Immature natural killer cell (primary cell): ENCODE measurements around the gene TRDN. TPM values are rescaled to one million over a fixed set of nuclear protein-coding genes. Genes with fewer than 3 reads are reported as not detected.

Source experiments
- DNase-seq, 3 donors: peaks; one replicate each; pipeline ENCODE4 v3.0.0; 2022; ENCODE audit warnings: mixed read lengths in 1 of 3
- H3K27ac Mint-ChIP-seq, 6 donors: one replicate each; pipeline ENCODE4 v1.8.0; 2020; ENCODE audit warnings: mixed read lengths in 6 of 6, mild to moderate bottlenecking in 5 of 6, inconsistent platforms in 4 of 6, moderate library complexity in 3 of 6
- H3K27me3 Mint-ChIP-seq, 3 donors: one replicate each; pipeline ENCODE4 v1.8.0; 2020 to 2021; ENCODE audit warnings: low read depth in 3 of 3, mild to moderate bottlenecking in 3 of 3, mixed read lengths in 3 of 3, moderate library complexity in 3 of 3, inconsistent platforms in 1 of 3
- H3K36me3 Mint-ChIP-seq, 3 donors: one replicate each; pipeline ENCODE4 v1.8.0; 2020; ENCODE audit warnings: mixed read lengths in 3 of 3, inconsistent platforms in 2 of 3, mild to moderate bottlenecking in 2 of 3
- H3K4me1 Mint-ChIP-seq, 2 donors: one replicate each; pipeline ENCODE4 v1.8.0; 2020; ENCODE audit warnings: inconsistent platforms in 2 of 2, mild to moderate bottlenecking in 2 of 2, mixed read lengths in 2 of 2, moderate library complexity in 1 of 2
- H3K4me3 Mint-ChIP-seq, 5 donors: one replicate each; pipeline ENCODE4 v1.8.0; 2020; ENCODE audit warnings: mild to moderate bottlenecking in 5 of 5, mixed read lengths in 5 of 5, inconsistent platforms in 3 of 5, moderate library complexity in 3 of 5
- H3K9me3 Mint-ChIP-seq, 6 donors: one replicate each; pipeline ENCODE4 v1.8.0; 2020; ENCODE audit warnings: mild to moderate bottlenecking in 6 of 6, mixed read lengths in 6 of 6, inconsistent platforms in 4 of 6, moderate library complexity in 3 of 6
- polyA plus RNA-seq, 3 donors: library from polyadenylated mRNA; unstranded; fragments of 300-500 nt; fragmentation: Illumina TruSeq; gene quantifications; one replicate each; pipeline ENCODE4 v1.2.3, GENCODE V29; 2021

The TRDN gene, protein sequence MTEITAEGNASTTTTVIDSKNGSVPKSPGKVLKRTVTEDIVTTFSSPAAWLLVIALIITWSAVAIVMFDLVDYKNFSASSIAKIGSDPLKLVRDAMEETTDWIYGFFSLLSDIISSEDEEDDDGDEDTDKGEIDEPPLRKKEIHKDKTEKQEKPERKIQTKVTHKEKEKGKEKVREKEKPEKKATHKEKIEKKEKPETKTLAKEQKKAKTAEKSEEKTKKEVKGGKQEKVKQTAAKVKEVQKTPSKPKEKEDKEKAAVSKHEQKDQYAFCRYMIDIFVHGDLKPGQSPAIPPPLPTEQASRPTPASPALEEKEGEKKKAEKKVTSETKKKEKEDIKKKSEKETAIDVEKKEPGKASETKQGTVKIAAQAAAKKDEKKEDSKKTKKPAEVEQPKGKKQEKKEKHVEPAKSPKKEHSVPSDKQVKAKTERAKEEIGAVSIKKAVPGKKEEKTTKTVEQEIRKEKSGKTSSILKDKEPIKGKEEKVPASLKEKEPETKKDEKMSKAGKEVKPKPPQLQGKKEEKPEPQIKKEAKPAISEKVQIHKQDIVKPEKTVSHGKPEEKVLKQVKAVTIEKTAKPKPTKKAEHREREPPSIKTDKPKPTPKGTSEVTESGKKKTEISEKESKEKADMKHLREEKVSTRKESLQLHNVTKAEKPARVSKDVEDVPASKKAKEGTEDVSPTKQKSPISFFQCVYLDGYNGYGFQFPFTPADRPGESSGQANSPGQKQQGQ
- not detected for polyA plus RNA-seq

DNA sequence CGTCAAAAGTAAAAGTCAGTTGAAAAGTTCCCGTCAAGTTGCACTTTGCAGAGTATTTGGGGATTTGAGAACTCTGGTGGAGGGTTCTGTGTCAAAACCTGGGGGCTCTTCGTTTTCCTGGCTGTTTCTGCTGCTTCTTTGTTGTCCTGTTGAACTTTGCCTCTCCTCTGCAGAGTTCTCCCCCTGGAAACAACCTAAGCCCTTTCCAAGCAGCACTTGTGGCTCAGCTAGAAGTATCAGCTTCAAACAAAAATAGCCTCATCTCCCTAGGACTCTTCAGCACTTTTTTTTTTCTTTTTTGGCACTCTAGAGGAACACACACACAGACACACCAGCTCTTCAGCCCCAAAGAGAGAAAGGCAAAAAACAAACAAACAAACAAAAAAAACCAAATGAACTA lies at the start of gene TRDN:
TRDN (minus strand) TSS at position 169 of the 400 bp plus-strand sequence. CDS start 175 bp downstream, outside the sequence.
- H3K27me3 Mint-ChIP-seq, result peaks cover 0 to 1% (median 1%) of the 10 kb centered on the region in 3 donors
- H3K4me3 Mint-ChIP-seq, result no peak within 1 kb of the TSS
- H3K4me1 Mint-ChIP-seq, result no peaks in the 10 kb centered on the region
- DNase-seq, result no peak
- H3K27ac Mint-ChIP-seq, result no peak within 1 kb of the TSS
- H3K36me3 Mint-ChIP-seq, result no peaks in the 10 kb centered on the region
- peaks cover 0 to 15% (median 3%) of the 10 kb centered on the region in 6 donors for H3K9me3 Mint-ChIP-seq

DNA sequence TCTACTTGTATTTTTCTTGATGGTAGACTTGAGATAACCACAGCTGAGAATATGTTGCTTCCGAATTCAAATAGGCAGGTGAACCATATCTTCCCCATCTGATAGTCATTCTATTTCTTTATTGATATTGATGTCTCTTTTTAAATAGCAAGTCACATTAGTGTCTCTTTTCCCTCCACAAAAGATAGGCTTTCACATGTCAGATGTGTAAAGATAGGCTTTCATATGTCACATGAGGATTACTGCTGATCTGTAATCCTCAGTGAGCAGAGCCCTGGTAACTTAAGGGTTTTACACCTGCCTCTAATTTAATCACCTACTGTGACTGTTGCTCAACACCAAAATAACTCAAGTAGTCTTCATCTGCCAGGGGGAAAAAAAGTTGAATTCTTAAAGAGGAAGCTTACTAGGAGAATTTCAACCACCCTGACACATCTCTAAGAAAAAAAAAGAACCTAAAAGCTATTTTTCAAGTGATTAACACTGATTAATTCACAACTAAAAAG lies 45.3 kb upstream of the TRDN start:
- no peak for DNase-seq
- Mint-ChIP-seq H3K27ac (no peak overlapping the region), H3K27me3 (peaks cover 0 to 4% (median 2%) of the 10 kb centered on the region in 3 donors), H3K4me1 (no peaks in the 10 kb centered on the region), H3K4me3 (no peak overlapping the region), H3K9me3 (peaks cover 0 to 8% (median 3%) of the 10 kb centered on the region in 6 donors), H3K36me3 (no peaks in the 10 kb centered on the region)

DNA sequence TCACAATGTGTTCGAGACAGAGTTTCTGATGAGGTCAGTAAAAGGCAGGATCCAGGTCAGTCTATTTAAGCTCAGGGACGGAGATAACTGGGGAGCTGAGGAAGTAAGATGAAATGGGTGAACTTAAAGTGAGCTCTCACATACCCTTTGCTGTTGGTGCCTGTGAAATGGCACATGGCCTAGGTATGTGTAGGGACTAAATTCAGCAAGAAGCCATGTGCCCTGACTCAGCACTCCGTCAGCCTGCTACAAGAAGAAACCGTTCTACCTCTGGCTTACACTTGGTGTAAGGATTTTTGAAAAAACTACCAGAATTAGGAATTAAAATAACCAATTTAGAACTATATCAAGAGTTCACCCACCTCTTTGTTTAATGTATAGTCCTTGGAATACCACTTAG lies 41.1 kb upstream of the TRDN start:
- Mint-ChIP-seq H3K4me3 (no peak overlapping the region), H3K27me3 (peaks cover 0 to 6% (median 2%) of the 10 kb centered on the region in 3 donors), H3K4me1 (no peaks in the 10 kb centered on the region), H3K36me3 (peaks cover 0 to 5% (median 0%) of the 10 kb centered on the region in 3 donors), H3K9me3 (peaks cover 0 to 16% (median 5%) of the 10 kb centered on the region in 6 donors), H3K27ac (no peak overlapping the region)
- DNase-seq, result no peak

DNA sequence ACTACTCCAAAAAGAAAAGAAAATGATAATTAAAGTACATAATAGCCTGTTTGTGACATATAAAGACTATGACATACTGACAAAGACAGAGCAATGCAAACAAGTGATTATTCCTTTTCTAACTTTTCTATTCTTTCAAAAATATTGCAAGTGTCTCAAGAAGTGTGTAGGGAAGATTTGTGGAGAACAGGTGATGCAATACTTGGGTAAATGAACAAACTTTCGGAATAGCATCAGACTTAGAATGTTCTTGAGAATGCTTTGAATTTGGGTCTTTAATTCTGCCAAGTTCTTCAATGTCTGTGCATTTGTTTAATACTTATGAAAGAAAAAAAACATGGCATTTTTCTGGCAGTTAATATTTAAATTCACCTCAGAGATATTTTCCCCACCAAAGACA lies 40.0 kb upstream of the TRDN start:
- Mint-ChIP-seq H3K4me1 (no peaks in the 10 kb centered on the region), H3K27me3 (peaks cover 0 to 6% (median 2%) of the 10 kb centered on the region in 3 donors), H3K4me3 (no peak overlapping the region), H3K36me3 (peaks cover 0 to 5% (median 0%) of the 10 kb centered on the region in 3 donors), H3K27ac (no peak overlapping the region), H3K9me3 (peaks cover 0 to 16% (median 5%) of the 10 kb centered on the region in 6 donors)
- DNase-seq, result no peak

DNA sequence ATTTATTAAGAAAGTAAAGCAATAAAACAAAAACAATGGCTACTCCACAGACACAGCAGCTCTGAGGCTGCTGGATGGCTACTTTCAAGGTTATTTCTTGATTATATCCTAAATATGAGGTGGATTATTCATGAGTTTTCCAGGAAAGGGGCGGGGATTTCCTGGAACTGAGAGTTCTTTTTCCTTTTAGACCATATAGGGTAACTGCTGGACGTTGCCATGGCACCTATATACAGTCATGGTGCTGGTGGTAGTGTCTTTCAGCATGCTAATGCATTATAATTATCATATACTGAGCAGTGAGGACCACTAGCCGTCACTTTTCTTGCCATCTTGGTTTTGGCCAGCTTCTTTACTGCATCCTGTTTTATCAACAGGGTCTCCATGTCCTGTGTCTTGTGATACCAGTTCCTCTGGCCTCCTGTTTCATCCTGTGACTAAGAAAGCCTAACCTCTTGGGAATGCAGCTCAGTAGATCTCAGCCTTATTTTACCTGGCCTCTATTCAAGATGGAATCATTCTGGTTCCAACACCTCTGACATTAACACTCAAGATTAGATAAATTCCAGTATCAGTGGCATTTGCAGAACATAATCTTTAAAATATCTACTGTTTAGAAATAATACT lies 32.3 kb upstream of the TRDN start:
- no peak overlapping the region for H3K4me3 Mint-ChIP-seq
- H3K27ac Mint-ChIP-seq, result no peak overlapping the region
- no peak for DNase-seq
- H3K9me3 Mint-ChIP-seq, result peaks cover 0 to 21% (median 2%) of the 10 kb centered on the region in 6 donors
- H3K4me1 Mint-ChIP-seq, result no peaks in the 10 kb centered on the region
- no peaks in the 10 kb centered on the region for H3K36me3 Mint-ChIP-seq
- no peaks in the 10 kb centered on the region for H3K27me3 Mint-ChIP-seq

DNA sequence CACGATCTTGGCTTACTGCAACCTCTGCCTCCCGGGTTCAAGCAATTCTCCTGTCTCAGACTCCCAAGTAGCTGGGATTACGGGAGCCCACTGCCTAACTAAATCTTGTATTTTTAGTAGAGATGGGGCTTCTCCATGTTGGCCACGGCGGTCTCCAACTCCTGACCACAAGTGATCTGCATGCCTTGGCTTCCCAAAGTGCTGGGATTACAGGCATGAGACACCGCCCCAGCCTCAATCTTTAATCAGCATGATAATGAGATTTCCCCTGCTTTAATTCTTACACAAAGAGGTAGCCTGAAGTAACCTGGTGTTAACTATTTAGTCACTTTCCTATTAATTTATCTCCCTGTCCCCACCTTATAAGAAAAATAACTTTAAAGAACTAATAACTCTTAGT lies 31.3 kb upstream of the TRDN start:
- no peak overlapping the region for H3K27ac Mint-ChIP-seq
- no peak overlapping the region for H3K4me3 Mint-ChIP-seq
- DNase-seq, result no peak
- H3K9me3 Mint-ChIP-seq, result peaks cover 0 to 16% (median 2%) of the 10 kb centered on the region in 6 donors
- no peaks in the 10 kb centered on the region for H3K36me3 Mint-ChIP-seq
- H3K4me1 Mint-ChIP-seq, result no peaks in the 10 kb centered on the region
- no peaks in the 10 kb centered on the region for H3K27me3 Mint-ChIP-seq

DNA sequence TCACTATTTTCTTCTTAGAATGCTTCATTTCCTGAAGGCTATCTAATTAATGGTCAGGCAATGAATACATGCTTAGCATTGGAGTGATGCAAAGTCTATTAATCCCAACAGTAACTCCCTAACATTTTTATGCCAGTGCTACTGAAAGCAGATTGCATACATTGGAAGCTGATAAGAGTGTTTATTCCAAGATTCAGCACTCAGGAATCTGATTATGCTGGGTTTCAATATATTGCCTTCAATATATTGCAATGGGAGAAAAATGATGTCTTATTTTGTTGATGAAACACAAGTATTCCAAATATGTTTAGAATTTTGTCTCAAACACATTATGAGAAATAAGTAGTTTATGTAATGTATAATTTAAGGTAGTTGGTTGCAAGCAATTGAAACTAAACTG lies 26.7 kb upstream of the TRDN start:
- H3K27ac Mint-ChIP-seq, result no peak overlapping the region
- no peaks in the 10 kb centered on the region for H3K4me1 Mint-ChIP-seq
- no peak overlapping the region for H3K4me3 Mint-ChIP-seq
- DNase-seq, result no peak
- no peaks in the 10 kb centered on the region for H3K36me3 Mint-ChIP-seq
- H3K27me3 Mint-ChIP-seq, result peaks cover 0 to 1% (median 0%) of the 10 kb centered on the region in 3 donors
- H3K9me3 Mint-ChIP-seq, result peaks cover 0 to 25% (median 2%) of the 10 kb centered on the region in 6 donors

DNA sequence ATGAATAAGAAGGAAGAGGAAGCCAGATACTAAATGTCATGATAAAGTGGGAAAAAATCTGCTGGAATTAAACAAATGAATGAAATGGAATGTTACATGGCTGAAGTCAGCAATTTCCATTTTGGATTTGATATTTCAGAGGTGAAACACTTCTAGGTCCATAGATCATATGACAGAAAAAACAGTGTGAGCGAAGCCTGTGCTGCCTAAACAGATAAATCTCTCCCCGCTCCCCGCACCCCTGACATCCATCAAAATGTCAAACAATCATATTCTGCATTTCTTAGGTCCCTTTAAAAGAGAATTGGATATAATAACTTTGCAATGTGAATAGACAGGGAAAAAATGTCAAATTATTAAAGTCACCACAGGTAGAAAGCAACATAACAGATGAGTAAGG lies 26.0 kb upstream of the TRDN start:
- no peaks in the 10 kb centered on the region for H3K36me3 Mint-ChIP-seq
- no peak for DNase-seq
- H3K27me3 Mint-ChIP-seq, result peaks cover 0 to 1% (median 0%) of the 10 kb centered on the region in 3 donors
- peaks cover 0 to 25% (median 2%) of the 10 kb centered on the region in 6 donors for H3K9me3 Mint-ChIP-seq
- no peaks in the 10 kb centered on the region for H3K4me1 Mint-ChIP-seq
- no peak overlapping the region for H3K4me3 Mint-ChIP-seq
- no peak overlapping the region for H3K27ac Mint-ChIP-seq

DNA sequence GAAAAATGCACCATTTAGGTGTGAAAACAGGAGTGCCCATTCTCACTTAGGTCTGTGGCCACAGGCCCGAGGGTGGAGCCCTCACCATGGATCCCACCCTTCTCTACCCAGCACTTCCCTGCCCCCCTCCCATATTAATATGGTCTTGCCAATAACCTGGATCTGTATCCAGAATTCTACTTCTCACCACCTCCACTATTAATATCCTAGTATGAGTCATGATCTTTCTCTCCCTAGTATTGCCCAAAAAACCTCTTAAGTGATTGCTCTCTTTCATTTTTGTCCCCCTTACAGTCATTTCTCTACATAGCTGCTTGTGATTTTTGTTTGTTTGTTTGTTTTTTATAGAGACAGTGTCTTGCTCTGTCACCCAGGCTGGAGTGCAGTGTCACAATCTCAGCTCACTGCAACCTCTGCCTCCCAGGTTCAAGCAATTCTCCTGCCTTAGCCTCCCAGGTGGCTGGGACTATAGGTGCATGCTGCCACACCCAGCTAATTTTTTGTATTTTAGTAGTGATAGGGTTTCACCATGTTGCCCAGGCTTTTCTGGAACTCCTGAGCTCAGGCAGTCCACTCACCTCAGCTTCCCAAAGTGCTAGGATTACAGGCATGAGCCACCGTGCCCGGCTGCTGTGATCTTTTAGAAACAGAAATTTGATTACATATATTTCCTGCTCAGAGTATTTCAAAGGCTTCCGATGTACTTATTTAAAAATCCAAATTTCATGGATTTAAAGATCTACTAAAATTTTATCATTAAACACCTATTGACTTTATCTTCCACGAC lies 24.5 kb upstream of the TRDN start:
- Mint-ChIP-seq H3K36me3 (no peaks in the 10 kb centered on the region), H3K27me3 (peaks cover 0 to 1% (median 0%) of the 10 kb centered on the region in 3 donors), H3K4me1 (peaks cover 2 to 4% of the 10 kb centered on the region in 2 donors), H3K4me3 (peak overlapping the region in 1 of 5 donors; percentile 41), H3K27ac (peak overlapping the region in 1 of 6 donors; percentile 7), H3K9me3 (peaks cover 0 to 21% (median under 1%) of the 10 kb centered on the region in 6 donors)
- no peak for DNase-seq

DNA sequence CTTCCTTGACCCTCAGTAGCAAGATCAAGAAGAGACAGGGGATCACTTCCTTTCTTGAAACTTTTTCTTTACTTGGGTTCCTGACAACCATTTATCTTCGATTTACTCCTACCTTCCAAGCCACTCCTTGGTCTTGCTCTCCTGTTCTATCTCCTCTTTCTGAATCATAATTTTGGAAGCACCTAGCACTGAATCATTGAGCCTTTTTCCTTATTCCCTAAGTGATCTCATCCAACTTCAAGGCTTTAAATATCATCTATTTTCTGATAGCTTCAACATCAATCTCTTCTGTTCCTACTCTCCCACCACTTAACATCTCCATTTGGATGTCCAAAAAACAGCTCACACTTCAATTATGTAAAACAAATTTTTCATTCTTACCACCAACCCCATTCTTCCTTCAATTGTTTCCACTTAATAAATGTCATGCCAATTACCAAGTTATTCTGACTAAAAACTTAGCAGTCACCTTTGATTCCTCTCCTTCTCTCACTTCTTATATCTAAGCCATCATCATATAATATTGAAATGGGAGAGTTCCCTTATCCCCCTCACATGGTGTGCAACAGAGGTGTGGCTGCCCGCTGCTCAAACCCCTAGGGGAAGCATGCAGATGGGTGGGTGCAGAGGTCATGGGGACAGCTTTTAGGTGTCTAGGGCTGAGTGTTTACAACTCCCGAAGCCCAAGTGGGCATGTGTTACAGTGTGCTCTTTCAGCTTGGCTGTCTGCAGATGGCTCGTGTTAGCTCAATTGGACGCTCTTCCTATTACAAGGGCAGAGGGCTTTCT lies 23.4 kb upstream of the TRDN start:
- peaks cover 0 to 1% (median 0%) of the 10 kb centered on the region in 3 donors for H3K27me3 Mint-ChIP-seq
- H3K9me3 Mint-ChIP-seq, result peaks cover 0 to 15% (median 0%) of the 10 kb centered on the region in 6 donors
- H3K27ac Mint-ChIP-seq, result no peak overlapping the region
- no peak overlapping the region for H3K4me3 Mint-ChIP-seq
- no peaks in the 10 kb centered on the region for H3K36me3 Mint-ChIP-seq
- peaks cover 9 to 13% of the 10 kb centered on the region in 2 donors for H3K4me1 Mint-ChIP-seq
- no peak for DNase-seq

DNA sequence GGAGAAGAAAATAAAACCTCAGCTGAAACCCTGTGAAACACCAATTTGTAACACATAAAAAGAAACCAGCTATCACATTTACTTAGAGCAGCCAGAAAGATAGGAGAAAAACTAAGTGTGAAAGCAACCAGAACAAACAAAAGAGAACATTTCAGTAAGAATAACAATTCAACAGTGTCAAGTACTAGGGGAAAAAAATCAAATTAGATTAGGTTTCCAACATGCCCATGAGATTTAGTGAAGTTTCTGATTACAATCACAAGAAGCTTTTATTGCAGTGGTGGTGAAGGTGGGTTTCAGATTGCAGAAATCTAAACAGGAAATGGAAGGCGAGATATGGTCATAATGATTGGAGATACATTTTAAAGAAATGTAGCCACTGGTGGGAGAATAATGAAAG lies 22.1 kb upstream of the TRDN start:
- Mint-ChIP-seq H3K9me3 (peaks cover 0 to 9% (median 0%) of the 10 kb centered on the region in 6 donors), H3K4me1 (peaks cover 12 to 13% of the 10 kb centered on the region in 2 donors), H3K27ac (no peak overlapping the region), H3K27me3 (peaks cover 0 to 1% (median 0%) of the 10 kb centered on the region in 3 donors), H3K4me3 (no peak overlapping the region), H3K36me3 (no peaks in the 10 kb centered on the region)
- DNase-seq, result peak in 1 of 3 donors; percentile 0

DNA sequence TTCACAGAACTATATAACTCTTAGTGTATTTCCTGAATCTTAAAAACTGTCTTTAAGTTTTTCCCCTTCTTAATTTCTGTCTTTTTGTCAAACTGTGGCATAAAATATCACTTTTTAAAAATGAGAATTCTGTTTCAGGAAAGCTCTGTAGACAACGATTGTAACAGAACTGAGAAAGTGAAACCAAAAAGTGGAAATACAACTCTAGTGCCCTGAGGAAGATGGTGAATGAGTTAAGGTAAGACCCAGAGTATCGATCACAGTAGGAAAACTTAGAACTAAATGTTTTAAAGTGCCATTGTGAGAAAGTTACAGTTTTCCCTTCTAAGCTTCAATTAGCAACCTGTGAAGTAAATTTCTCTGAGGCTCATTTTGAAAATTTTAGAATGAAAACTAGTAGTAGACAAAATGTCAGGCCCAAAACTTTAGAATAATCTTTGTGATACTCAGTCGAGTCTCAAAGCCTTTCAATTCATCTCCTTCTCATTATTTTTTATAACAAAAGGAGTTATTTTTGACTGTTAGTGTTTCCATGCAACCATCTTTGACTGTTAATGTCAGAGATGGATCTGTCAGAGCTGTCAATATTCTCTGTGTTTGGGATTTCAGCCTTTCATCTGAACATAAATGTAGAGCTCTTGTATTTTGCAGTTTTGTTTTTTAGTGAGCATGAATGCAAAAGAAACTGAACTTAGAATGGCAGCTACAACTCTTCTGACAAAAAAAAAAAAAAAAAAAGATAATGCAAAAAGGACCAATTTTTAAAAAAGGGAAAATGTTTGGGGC lies 19.0 kb upstream of the TRDN start:
- Mint-ChIP-seq H3K4me1 (peaks cover 12 to 13% of the 10 kb centered on the region in 2 donors), H3K27me3 (no peaks in the 10 kb centered on the region), H3K4me3 (peak overlapping the region; percentile 63 to 81 (median 80)), H3K9me3 (peaks cover 0 to 4% (median 0%) of the 10 kb centered on the region in 6 donors), H3K36me3 (no peaks in the 10 kb centered on the region), H3K27ac (peak overlapping the region; percentile 29 to 70 (median 54))
- DNase-seq, result no peak
